WI38 (cell line): Measurements from ENCODE around the gene ARMH1.

Experiments
- H3K4me3 ChIP-seq: 2 replicates; pipeline ENCODE4 v1.5.1; 2011; ENCODE audit warnings: low read depth, mild to moderate bottlenecking, control low read depth, low read length
- TF ChIP-seq, protein P1 (sequence below): IDR thresholded peaks from 2 replicates; pipeline ENCODE4 v1.5.1; 2012; ENCODE audit warnings: low read depth, mild to moderate bottlenecking, control low read depth, low read length

The ARMH1 gene

DNA sequence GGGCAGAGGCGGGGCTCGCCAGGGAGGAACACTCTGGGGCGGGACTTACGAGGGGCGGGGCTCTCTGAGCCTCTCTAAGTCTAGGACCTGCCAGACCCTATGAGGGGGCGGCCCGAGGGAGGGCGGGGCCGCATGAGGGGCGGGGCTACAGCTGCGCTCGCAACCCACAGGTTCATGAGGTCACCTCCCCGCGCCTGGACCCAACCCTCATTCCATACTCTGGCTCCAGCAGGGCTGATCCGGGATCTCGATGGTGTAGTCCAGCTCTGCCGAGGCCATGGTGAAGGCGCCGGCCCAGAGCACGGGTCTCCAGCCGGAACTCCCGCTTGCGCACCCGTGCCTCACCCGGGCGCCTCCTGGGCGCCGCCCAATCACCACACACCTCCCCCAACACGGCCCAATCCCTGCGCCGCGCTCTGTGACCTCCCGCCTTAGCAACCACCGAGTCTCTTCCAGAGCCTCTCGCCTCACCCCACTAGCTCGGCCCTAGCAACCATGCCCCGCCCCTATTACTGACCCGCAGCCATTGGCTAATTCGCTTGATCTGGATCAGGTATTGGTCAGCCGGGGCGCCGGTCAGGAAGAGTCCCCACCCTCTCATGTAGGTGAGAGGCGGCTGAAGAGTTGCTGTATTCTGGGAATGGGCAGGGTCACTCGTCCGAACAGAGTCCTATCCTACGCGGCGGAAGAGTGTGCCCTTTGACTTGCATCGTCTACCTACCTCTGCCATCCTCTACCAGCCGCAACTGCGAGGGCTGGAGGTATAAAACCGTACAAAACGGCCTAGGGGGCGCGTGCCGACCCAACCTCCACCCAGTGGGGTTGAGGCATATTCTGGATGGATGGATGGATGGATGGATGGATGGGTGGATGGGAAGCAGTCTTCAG, at the start of gene ARMH1, which contains the start of gene TMEM53:
TSS of gene ARMH1 (plus strand) at position 602 of the 888 bp plus-strand sequence. CDS start 14,984 bp downstream, outside the sequence.
TSS of gene TMEM53 (minus strand) at position 369 of the 888 bp plus-strand sequence. CDS start at position 279, 90 bp downstream.
- TF ChIP-seq, protein P1, sequence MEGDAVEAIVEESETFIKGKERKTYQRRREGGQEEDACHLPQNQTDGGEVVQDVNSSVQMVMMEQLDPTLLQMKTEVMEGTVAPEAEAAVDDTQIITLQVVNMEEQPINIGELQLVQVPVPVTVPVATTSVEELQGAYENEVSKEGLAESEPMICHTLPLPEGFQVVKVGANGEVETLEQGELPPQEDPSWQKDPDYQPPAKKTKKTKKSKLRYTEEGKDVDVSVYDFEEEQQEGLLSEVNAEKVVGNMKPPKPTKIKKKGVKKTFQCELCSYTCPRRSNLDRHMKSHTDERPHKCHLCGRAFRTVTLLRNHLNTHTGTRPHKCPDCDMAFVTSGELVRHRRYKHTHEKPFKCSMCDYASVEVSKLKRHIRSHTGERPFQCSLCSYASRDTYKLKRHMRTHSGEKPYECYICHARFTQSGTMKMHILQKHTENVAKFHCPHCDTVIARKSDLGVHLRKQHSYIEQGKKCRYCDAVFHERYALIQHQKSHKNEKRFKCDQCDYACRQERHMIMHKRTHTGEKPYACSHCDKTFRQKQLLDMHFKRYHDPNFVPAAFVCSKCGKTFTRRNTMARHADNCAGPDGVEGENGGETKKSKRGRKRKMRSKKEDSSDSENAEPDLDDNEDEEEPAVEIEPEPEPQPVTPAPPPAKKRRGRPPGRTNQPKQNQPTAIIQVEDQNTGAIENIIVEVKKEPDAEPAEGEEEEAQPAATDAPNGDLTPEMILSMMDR = no peak

GRCh38 chr1:44625348-44625747, 49.2 kb upstream of the ARMH1 start:
- TF ChIP-seq, protein P1 = no peak
- H3K4me3 ChIP-seq = no peak overlapping the region

More for the DNA sequence above, at the start of gene ARMH1, which contains the start of gene TMEM53:
- H3K4me3 ChIP-seq = peak within 1 kb of the TSS; percentile 69

DNA sequence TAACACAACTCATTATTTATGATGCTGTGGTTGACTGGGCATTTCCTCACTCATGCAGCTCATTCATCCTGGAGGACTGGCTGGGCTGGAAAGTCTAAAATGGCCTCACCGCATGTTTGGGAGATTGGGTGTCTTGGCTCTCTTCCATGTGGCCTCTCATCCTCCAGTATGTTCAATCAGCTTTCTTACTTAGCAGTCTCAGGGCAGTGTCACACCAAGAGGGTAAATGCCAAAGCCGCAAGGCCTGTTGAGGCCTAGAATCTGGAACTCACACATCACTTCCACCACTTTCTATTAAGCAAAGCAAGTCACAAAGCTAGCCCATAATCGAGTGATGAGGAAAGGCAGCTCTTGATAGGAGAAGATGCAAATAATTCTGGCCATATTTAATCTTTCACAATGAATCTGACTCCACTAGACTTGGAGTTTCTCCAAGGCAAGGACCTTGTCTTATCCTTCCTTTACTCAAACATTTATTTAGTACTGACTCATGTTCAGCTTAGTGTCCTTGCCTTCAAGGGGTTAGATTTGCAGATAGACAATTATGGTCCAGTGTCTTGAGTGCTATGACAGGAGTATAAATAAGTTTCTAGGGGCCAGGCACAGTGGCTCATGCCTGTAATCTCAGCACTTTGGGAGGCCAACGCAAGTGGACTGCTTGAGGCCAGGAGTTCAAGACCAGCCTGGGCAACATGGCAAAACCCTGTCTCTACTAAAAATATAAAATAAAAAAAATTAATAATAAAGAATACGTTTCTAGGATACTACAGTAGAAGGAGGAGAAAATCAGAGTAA, 45.4 kb upstream of the ARMH1 start:
- no peak overlapping the region for H3K4me3 ChIP-seq
- TF ChIP-seq, protein P1 = no peak

DNA sequence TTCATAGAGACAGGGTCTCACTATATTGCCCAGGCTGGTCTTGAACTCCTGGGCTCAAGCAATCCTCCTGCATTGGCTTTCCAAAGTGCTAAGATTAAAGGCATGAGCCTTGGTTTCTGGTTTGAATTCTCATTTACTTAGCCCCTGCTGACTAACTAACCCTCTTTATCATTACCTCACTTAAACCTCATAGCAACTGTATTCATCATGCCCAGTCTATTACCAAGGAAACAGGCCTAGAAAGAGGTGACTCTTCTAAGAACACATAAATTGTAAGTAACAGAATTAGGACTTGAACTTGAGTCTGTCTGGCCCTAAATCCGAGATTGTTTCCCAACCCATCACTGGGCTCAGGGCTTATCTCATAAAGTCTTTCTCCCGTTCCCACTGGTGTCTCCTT, 44.4 kb upstream of the ARMH1 start:
- TF ChIP-seq, protein P1 = no peak
- no peak overlapping the region for H3K4me3 ChIP-seq

- peak overlapping the region; percentile 50 for H3K4me3 ChIP-seq
- TF ChIP-seq, protein P1 = no peak
Measured at GRCh38 chr1:44631333-44631646, 43.2 kb upstream of the ARMH1 start.

- TF ChIP-seq, protein P1 = no peak
- peak overlapping the region; percentile 63 for H3K4me3 ChIP-seq
Measured at GRCh38 chr1:44631647-44632539, 42.6 kb upstream of the ARMH1 start.
